ENCODE data around the gene DNAH11. TPM values are rescaled to one million over a fixed set of nuclear protein-coding genes. Genes with fewer than 3 reads are reported as not detected.

The DNAH11 gene
- total and polyA plus RNA-seq, 2 of the 13 experiments (the other 11 are each of a cell fraction or from before 2014, with no cell fraction given) = not detected

DNA sequence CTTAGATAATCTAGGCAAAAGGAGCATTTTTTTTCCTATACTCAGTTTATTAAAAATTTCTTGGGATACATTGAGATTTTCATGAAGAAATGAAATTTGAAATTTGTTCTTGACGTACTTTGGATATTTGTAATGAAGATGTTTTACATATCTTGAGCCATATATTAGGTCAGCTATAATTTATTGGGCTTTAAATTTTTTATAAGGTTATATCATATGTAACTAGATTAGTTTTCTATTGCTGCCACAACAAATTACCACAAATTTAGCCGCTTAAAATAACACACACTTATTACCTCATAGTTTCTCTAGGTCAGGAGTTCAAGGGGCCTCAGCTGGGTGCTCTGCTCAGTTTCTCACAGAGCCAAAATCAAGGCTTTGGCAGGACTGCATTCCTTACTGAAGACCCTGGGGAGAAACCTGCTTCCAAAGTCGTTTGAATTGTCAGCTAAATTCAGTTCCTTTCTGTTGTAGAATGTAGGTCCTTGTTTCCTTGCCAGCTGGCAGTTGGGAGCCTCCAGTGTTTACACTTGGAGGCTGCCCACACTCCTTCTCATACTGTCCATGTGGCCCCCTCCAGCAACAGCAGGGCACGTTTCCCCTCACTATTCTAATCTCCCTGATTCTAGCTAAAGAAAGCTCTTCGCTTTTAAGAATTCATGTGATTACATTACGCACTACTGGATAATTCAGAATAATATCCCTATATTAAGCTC lies 42.6 kb upstream of the DNAH11 start:
- DNase-seq (ENCODE audit: low spot score) = no peak
- no TSS peak for BruUV-seq (replicated peaks)
- no peak overlapping the region for H3K9ac ChIP-seq (ENCODE audit: insufficient read depth, low read depth, low read length)
- H3K79me2 ChIP-seq (ENCODE audit: insufficient read depth, low read length) = no peaks in the 10 kb centered on the region
- intact Hi-C loops (cut with micrococcal nuclease; ENCODE audit: unreplicated experiment) (loop anchor here (10.0 kb wide), 1 partner anchor 265 kb away; no protein-coding TSS in a partner anchor), in situ Hi-C loops (cut with HindIII; ENCODE audit: extremely low pct_ligation_motif_present, low pct_unique_long_range_greater_than_20kb) (loop anchor here (25.0 kb wide), 1 partner anchor 713 kb away; the partner anchor contains the start of gene SP8)
- H3K4me1 ChIP-seq (ENCODE audit: insufficient read depth, low read length) = no peaks in the 10 kb centered on the region
- H3K9me3 ChIP-seq (ENCODE audit: low read length) = peaks cover 5% of the 10 kb centered on the region; the same call in 1 of the 2 replicates
- ChIA-PET POLR2A (no interaction called here), CTCF (ENCODE audit: low intra/inter-chr PET ratio, low total read pairs) (no interaction called here)
- H3K27me3 ChIP-seq (ENCODE audit: control insufficient read depth in 1 of 2, insufficient read depth in 2 of 2, low read length in 2 of 2) = no peaks in the 10 kb centered on the region
- no peaks in the 10 kb centered on the region for H3K36me3 ChIP-seq (replicated peaks in 1 of 2; ENCODE audit: control insufficient read depth in 1 of 2, insufficient read depth in 2 of 2, low read length in 2 of 2)
- ATAC-seq = no peak
- H3K4me3 ChIP-seq (replicated peaks in 1 of 3; ENCODE audit: insufficient read depth in 1 of 3, low read depth in 2 of 3, low read length in 3 of 3) = no peak overlapping the region
- H4K20me1 ChIP-seq (ENCODE audit: insufficient read depth, low read length) = no peaks in the 10 kb centered on the region
- no peak overlapping the region for H3K27ac ChIP-seq (ENCODE audit: extremely low read length, insufficient read depth, low read length)
- WGBS (ENCODE audit: low lambda C conversion rate) = 85% methylated on average over 6 of the region's 6 CpGs
- no peak overlapping the region for H2AFZ ChIP-seq (ENCODE audit: low read length)
- TF ChIP-seq ZNF616 (CRISPR knock-in tag; IDR thresholded peaks at IDR 0.05; ENCODE audit: low read depth) (no peak), ZNF510 (CRISPR knock-in tag; IDR thresholded peaks at IDR 0.05; ENCODE audit: low read depth) (no peak), CHD4 (IDR thresholded peaks at IDR 0.05; ENCODE audit: borderline replicate concordance, low read length) (no peak), ZNF543 (CRISPR knock-in tag; IDR thresholded peaks at IDR 0.05) (peak; percentile 79; the same call in 1 of the 2 replicates)
- no peak overlapping the region for H3K4me2 ChIP-seq (ENCODE audit: low read depth, low read length)
- no peak for FAIRE-seq

DNA sequence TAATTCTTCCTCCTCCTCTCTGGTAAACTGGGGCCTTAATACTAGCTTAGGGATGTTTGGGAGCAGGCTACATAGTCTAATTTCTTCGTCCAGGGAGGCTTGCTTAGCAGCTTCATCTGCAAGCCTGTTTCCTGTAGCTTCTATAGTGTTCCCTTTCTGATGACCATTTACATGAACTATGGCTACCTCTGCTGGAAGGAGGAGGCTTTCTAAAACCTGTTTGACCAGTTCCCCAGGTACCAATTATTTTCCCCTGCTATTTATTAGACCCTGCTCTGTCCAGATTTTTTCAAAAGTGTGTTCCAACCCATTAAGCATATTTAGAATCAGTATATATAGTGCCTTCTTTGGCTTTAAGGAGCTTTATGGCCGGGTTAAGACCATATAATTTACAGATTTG lies 38.8 kb upstream of the DNAH11 start:
- no TSS peak for BruUV-seq (replicated peaks)
- no peak overlapping the region for H3K4me2 ChIP-seq (ENCODE audit: low read depth, low read length)
- no peaks in the 10 kb centered on the region for H4K20me1 ChIP-seq (ENCODE audit: insufficient read depth, low read length)
- H3K4me1 ChIP-seq (ENCODE audit: insufficient read depth, low read length) = no peaks in the 10 kb centered on the region
- in situ Hi-C loops (cut with HindIII; ENCODE audit: extremely low pct_ligation_motif_present, low pct_unique_long_range_greater_than_20kb) = loop anchor here (25.0 kb wide), 1 partner anchor 717 kb away; the partner anchor contains the start of gene SP8
- no peak overlapping the region for H2AFZ ChIP-seq (ENCODE audit: low read length)
- no peak overlapping the region for H3K27ac ChIP-seq (ENCODE audit: extremely low read length, insufficient read depth, low read length)
- TF ChIP-seq NPAS2 (CRISPR knock-in tag; IDR thresholded peaks at IDR 0.05; ENCODE audit: borderline replicate concordance) (no peak), TSC22D2 (CRISPR knock-in tag; IDR thresholded peaks at IDR 0.05; ENCODE audit: borderline replicate concordance) (no peak), ZKSCAN5 (CRISPR knock-in tag; IDR thresholded peaks at IDR 0.05) (no peak), ZNF510 (CRISPR knock-in tag; IDR thresholded peaks at IDR 0.05; ENCODE audit: low read depth) (no peak)
- ChIA-PET CTCF (ENCODE audit: low intra/inter-chr PET ratio, low total read pairs) (no interaction called here), POLR2A (no interaction called here)
- H3K9me3 ChIP-seq (ENCODE audit: low read length) = no peaks in the 10 kb centered on the region
- ATAC-seq (no peak), FAIRE-seq (no peak), DNase-seq (ENCODE audit: low spot score) (no peak)
- no peak overlapping the region for H3K9ac ChIP-seq (ENCODE audit: insufficient read depth, low read depth, low read length)
- H3K4me3 ChIP-seq (replicated peaks in 1 of 3; ENCODE audit: insufficient read depth in 1 of 3, low read depth in 2 of 3, low read length in 3 of 3) = no peak overlapping the region
- H3K79me2 ChIP-seq (ENCODE audit: insufficient read depth, low read length) = no peaks in the 10 kb centered on the region
- H3K36me3 ChIP-seq (replicated peaks in 1 of 2; ENCODE audit: control insufficient read depth in 1 of 2, insufficient read depth in 2 of 2, low read length in 2 of 2) = no peaks in the 10 kb centered on the region
- intact Hi-C loops (cut with micrococcal nuclease; ENCODE audit: unreplicated experiment) = loop anchor here (10.0 kb wide), 1 partner anchor 261 kb away; no protein-coding TSS in a partner anchor
- H3K27me3 ChIP-seq (ENCODE audit: control insufficient read depth in 1 of 2, insufficient read depth in 2 of 2, low read length in 2 of 2) = no peaks in the 10 kb centered on the region
- 88% methylated on average over 2 of the region's 2 CpGs for WGBS (ENCODE audit: low lambda C conversion rate)

Data from HepG2 (cell line).